Measurements from ENCODE around the gene PRR22.
"Not testable (repeated sequence)": the region's sequence is repeated elsewhere in the genome, so short reads cannot be mapped to it uniquely, and the experiment has no call there.

Gene PRR22

DNA sequence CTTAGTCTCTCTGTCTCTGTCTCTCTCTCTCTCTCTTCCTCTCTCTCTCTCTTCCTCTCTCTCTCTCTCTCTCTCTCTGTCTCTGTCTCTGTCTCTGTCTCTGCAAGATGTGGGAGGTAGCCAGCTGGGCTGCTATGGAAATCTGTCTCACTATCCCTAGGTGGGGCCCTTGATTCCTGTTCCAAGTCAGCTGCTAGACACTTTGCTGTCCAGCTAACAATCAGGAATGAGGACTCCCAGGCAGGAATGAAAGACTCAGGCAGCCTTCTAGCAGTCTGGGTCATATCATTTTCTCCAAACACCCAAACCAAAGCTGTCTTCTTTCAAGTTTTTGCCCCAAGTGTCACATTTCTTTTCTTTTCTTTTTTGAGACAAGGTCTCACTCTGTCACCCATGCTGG lies 40.9 kb downstream of the PRR22 start:
- no peak for DNase-seq (ENCODE audit: low read depth, low spot score)
- TF ChIP-seq ZNF274 (IDR thresholded peaks at IDR 0.05; ENCODE audit: low read depth, low read length) = no peak
- TF ChIP-seq YY1 (IDR thresholded peaks at IDR 0.05; ENCODE audit: insufficient read depth, insufficient read length) = no peak
- no peak for TF ChIP-seq SUZ12 (IDR thresholded peaks at IDR 0.05; ENCODE audit: extremely low read depth, insufficient read depth, insufficient read length)
- H3K27me3 ChIP-seq (ENCODE audit: insufficient read depth, insufficient read length) = no peaks in the 10 kb centered on the region
- H3K4me1 ChIP-seq (ENCODE audit: insufficient read depth, insufficient read length) = peaks cover 3% of the 10 kb centered on the region
- no peaks in the 10 kb centered on the region for H3K9me3 ChIP-seq (ENCODE audit: insufficient read depth, low read length)
- H3K36me3 ChIP-seq (ENCODE audit: insufficient read depth, insufficient read length, low read length) = no peaks in the 10 kb centered on the region
- no peak overlapping the region for H3K9ac ChIP-seq (ENCODE audit: insufficient read length, low read depth)
- H3K4me3 ChIP-seq (ENCODE audit: insufficient read length, low read depth) = no peak overlapping the region

DNA sequence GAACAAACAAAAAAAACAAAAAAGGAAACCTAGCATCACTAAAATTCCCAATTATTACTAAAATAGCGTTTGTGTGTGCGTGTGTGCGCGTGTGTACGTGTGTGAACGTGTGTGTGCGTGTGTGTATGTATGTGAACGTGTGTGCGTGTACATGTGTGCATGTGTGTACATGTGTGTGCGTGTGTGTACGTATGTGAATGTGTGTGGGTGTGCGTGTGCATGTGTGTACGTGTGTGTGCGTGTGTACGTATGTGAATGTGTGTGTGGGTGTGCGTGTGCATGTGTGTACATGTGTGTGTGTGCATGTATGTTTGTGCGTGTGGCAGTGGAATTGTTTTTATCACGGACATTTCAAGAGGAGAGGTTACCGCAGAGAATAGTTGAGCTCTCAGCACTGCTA lies 42.5 kb downstream of the PRR22 start:
- H3K4me1 ChIP-seq (ENCODE audit: insufficient read depth, insufficient read length) = peaks cover 3% of the 10 kb centered on the region
- H3K36me3 ChIP-seq (ENCODE audit: insufficient read depth, insufficient read length, low read length) = no peaks in the 10 kb centered on the region
- no peak overlapping the region for H3K4me3 ChIP-seq (ENCODE audit: insufficient read length, low read depth)
- no peaks in the 10 kb centered on the region for H3K9me3 ChIP-seq (ENCODE audit: insufficient read depth, low read length)
- TF ChIP-seq SUZ12 (IDR thresholded peaks at IDR 0.05; ENCODE audit: extremely low read depth, insufficient read depth, insufficient read length) (no peak), YY1 (IDR thresholded peaks at IDR 0.05; ENCODE audit: insufficient read depth, insufficient read length) (no peak)
- H3K27me3 ChIP-seq (ENCODE audit: insufficient read depth, insufficient read length) = no peaks in the 10 kb centered on the region
- no peak for DNase-seq (ENCODE audit: low read depth, low spot score)
- H3K9ac ChIP-seq (ENCODE audit: insufficient read length, low read depth) = no peak overlapping the region

DNA sequence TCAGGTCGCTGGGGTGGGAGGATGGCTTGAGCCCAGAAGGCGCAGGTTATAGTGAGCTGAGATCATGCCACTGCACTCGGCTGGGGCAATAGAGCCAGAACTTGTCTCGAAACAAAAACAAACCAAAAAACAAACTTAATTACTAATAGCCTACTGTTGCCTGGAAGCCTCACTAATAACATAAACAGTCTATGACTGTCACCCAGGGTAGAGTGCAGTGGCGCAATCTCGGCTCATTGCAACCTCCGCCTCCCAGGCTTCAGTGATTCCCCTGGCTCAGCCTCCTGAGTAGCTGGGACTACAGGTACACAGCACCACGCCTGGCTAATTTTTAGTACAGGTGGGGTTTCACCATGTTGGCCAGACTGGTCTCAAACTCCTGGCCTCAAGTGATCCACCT lies 46.1 kb downstream of the PRR22 start:
- no peaks in the 10 kb centered on the region for H3K27me3 ChIP-seq (ENCODE audit: insufficient read depth, insufficient read length)
- peaks cover 3% of the 10 kb centered on the region for H3K4me1 ChIP-seq (ENCODE audit: insufficient read depth, insufficient read length)
- no peaks in the 10 kb centered on the region for H3K9me3 ChIP-seq (ENCODE audit: insufficient read depth, low read length)
- H3K9ac ChIP-seq (ENCODE audit: insufficient read length, low read depth) = no peak overlapping the region
- DNase-seq (ENCODE audit: low read depth, low spot score) = no peak
- TF ChIP-seq SUZ12 (IDR thresholded peaks at IDR 0.05; ENCODE audit: extremely low read depth, insufficient read depth, insufficient read length) (no peak), ZNF274 (IDR thresholded peaks at IDR 0.05; ENCODE audit: low read depth, low read length) (no peak), YY1 (IDR thresholded peaks at IDR 0.05; ENCODE audit: insufficient read depth, insufficient read length) (no peak)
- no peak overlapping the region for H3K4me3 ChIP-seq (ENCODE audit: insufficient read length, low read depth)
- H3K36me3 ChIP-seq (ENCODE audit: insufficient read depth, insufficient read length, low read length) = no peaks in the 10 kb centered on the region

DNA sequence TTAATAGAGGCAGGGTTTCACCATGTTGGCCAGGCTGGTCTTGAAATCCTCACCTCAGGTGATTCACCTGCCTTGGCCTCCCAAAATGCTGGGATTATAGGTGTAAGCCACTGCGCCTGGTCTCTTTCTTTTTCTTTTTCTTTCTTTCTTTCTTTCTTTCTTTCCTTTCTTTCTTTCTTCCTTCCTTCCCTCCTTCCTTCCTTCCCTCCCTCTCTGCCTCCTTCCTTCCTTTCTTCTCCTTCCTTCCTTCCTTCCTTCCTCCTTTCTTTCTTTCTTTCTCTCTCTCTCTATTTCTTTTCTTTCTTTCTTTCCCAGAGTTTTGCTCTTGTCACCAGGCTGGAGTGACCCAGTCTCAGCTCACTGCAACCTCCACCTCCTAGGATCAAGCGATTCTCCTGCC lies 51.4 kb downstream of the PRR22 start:
- H3K27me3 ChIP-seq (ENCODE audit: insufficient read depth, insufficient read length); H3K9me3 ChIP-seq (ENCODE audit: insufficient read depth, low read length); H3K9ac ChIP-seq (ENCODE audit: insufficient read length, low read depth); H3K36me3 ChIP-seq (ENCODE audit: insufficient read depth, insufficient read length, low read length); H3K4me3 ChIP-seq (ENCODE audit: insufficient read length, low read depth); DNase-seq (ENCODE audit: low read depth, low spot score); H3K4me1 ChIP-seq (ENCODE audit: insufficient read depth, insufficient read length): not testable (repeated sequence)
